HG03565 (cell line): ENCODE results near the gene NEK3.
"Not testable (repeated sequence)": the region's sequence is repeated elsewhere in the genome, so short reads cannot be mapped to it uniquely, and the experiment has no call there.

Source experiments
- ATAC-seq: cut with Tn5 transposase; IDR thresholded peaks from one replicate; pipeline ENCODE4 v1.9.1; 2021; ENCODE audit warnings: mild to moderate bottlenecking, moderate library complexity; ENCODE audit not compliant: unreplicated experiment

Gene NEK3

GRCh38 chr13:52159159-52159982 is at the start of gene NEK3:
TSS of gene NEK3 (minus strand) at chr13:52159597. CDS start at chr13:52156191, 3,406 bp downstream.
- ATAC-seq = peak; percentile 81

- ATAC-seq = not testable (repeated sequence)
Measured at GRCh38 chr13:52208384-52208783, 49.0 kb upstream of the NEK3 start.

DNA sequence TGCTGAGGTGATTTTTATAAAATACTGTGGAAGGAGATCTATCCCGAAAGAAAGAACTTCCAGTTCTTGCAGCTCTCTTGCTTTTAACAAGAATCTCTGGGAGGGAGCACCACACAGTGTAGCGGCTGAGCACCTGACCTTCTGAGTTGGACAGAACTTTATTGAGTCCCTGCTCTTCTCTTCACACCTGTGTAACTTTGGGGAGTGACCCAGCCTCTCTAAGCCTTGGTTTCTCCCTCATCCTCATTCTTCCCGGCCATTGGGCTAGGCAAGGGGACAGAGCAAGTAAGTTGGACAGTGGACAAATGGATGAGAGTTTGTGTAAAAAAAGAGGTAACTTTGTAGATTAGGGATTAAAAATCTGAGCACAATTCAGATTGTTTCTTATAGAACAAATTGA is 48.5 kb upstream of the NEK3 start:
- ATAC-seq = not testable (repeated sequence)

- ATAC-seq = not testable (repeated sequence)
Measured at GRCh38 chr13:52207337-52207736, 47.9 kb upstream of the NEK3 start.

GRCh38 chr13:52204546-52204945 is 45.1 kb upstream of the NEK3 start:
- ATAC-seq = not testable (repeated sequence)

GRCh38 chr13:52203864-52204263 is 44.5 kb upstream of the NEK3 start:
- ATAC-seq = not testable (repeated sequence)

DNA sequence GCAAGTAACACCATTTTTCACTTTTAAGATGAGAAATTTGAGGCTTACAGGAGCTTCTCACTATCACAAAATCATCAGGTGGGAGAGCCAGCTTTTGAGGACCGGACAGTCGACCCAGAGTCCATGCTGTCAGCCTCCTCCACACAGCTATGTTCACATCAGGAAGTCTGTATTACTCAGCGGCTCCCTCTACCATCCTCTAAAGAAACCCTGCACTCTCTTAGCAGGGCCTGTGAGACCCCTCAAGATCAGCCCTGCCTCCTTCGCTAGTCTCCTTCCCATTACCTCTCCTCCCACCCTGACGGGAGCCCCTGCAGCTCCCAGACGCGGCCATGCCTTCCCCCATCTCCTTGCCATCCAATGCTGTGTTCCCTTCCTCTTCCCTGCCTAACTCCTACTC is 43.1 kb upstream of the NEK3 start:
- ATAC-seq = not testable (repeated sequence)

- not testable (repeated sequence) for ATAC-seq
Measured at GRCh38 chr13:52201439-52202193, 42.2 kb upstream of the NEK3 start.

- peak; percentile 53 for ATAC-seq
Measured at GRCh38 chr13:52195401-52195837, 36.0 kb upstream of the NEK3 start.

- peak; percentile 62 for ATAC-seq
Measured at GRCh38 chr13:52194184-52194868, 34.9 kb upstream of the NEK3 start.

GRCh38 chr13:52193587-52194183 is 34.3 kb upstream of the NEK3 start:
- not testable (repeated sequence) for ATAC-seq

GRCh38 chr13:52187424-52188187 is 28.2 kb upstream of the NEK3 start:
- ATAC-seq = not testable (repeated sequence)

DNA sequence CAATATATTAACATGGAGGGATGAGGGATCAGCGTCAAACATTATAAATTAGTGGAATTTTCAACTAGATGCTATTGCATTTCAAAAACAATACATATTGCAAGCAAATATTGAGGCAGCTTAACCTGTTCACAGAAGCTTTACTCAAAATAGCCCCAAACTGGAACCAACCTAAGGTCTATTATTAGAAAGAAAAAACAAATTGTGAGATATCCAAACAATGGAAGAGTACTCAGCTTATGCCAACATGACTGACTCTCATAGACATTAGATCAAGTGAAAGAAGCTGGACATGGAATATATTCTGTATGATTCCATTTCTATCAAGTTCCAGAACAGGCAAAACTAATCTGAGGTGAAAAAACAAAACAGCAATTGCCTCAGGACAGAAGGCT is 27.6 kb upstream of the NEK3 start:
- ATAC-seq = no peak

- ATAC-seq = not testable (repeated sequence)
Measured at GRCh38 chr13:52181316-52181954, 22.0 kb upstream of the NEK3 start.

- no peak for ATAC-seq
Measured at GRCh38 chr13:52179925-52180324, 20.5 kb upstream of the NEK3 start.

DNA sequence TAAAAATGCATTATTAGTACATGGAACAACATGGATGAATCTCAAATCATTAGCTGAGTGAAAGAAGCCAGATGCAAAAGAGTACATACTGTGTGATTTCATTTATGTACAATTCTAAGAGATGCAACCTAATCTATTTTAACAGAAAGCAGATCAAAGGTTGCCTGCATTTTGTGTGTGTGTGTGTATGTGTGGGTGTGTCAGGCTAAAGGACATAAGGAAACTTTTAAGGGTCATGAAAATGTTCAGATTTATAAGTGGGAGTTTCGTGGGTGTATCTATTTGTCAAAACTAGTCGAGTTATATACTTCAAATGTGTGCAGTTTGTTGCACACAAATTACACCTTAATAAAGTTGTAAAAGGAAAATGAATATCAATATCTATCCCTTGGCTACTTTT is 17.9 kb upstream of the NEK3 start:
- ATAC-seq = no peak

DNA sequence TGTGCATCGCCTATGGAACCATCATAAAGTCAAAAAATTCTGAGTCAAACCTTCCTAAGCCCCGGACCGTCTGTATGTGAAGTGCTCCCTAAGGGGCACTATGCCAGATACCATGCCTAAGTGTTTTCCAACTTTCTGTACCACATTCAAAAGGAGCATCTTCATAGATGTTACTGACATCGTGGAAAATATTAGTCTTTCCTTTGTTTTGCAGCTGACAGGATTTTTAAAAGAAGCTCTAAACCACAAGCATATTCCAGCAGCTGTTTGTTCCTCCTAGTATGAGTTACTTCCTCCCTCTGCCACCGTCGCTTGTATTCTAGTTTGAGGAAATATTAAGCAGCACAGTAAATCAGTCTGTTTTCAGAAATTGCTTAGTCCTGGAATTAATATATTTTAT is 14.6 kb upstream of the NEK3 start:
- not testable (repeated sequence) for ATAC-seq

GRCh38 chr13:52173373-52173772 is 14.0 kb upstream of the NEK3 start:
- no peak for ATAC-seq

DNA sequence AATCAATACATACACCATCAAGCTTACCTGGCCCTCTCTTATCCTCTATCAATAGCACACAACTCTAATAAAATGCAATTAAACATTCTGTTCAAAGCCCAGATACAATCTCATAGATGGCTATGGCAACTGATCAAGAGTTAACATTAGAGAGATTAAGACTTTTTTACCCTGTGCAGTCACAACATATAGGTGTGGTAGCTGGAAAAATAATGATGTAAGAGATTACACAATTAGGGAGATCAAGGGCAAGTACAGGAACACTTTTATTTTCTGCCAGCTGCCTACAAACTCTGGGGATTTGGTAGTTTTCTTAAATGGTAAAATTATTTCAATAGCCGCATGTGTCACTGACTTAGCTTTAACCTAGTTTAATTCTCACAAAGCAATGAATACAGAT is 12.3 kb upstream of the NEK3 start:
- not testable (repeated sequence) for ATAC-seq
